ENCODE results near the gene KRT25. TPM values are rescaled to one million over a fixed set of nuclear protein-coding genes. Genes with fewer than 3 reads are reported as not detected.

Gene KRT25
- total and polyA plus RNA-seq, 2 of the 4 experiments (the other 2 are of a cell fraction), result not detected

DNA sequence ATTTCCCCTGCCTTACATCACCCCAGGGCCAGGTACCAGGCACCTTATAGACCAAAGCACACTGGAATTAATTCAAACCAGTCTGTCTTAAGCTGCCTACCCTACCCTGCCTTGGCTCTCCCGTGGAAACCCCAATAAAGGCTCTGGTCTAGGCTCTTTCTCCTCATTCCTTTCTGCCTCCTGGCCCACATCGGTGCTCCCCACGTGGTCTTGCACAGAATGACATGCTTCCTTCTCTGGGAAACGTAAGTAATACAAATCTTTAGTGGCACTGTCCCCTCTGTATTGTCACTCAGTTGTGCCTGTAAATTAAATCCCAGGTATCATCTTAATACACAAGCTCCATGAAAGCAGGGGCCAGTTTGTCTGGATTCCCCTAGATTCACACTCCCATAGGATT lies 16.6 kb downstream of the KRT25 start:
- Histone ChIP-seq H3K56ac (ENCODE audit: extremely low read depth, insufficient read depth, low read length) (no peak overlapping the region), H3K36me3 (ENCODE audit: control insufficient read depth, insufficient read depth, low read length) (no peaks in the 10 kb centered on the region), H2AK5ac (ENCODE audit: low read depth, low read length) (no peak overlapping the region), H3K4me1 (ENCODE audit: control insufficient read depth, insufficient read depth, low read length) (no peaks in the 10 kb centered on the region), H3K9me3 (ENCODE audit: control insufficient read depth, insufficient read depth, low read length) (peaks cover 4% of the 10 kb centered on the region; the same call in 1 of the 2 replicates), H2BK20ac (ENCODE audit: low read depth, low read length) (no peak overlapping the region), H3K27me3 (ENCODE audit: control insufficient read depth, insufficient read depth, low read length) (peaks cover 43% of the 10 kb centered on the region), H2BK15ac (ENCODE audit: low read depth, low read length) (no peak overlapping the region), H2AK9ac (replicated peaks; ENCODE audit: low read depth, low read length, poor library complexity) (no peak overlapping the region), H4K5ac (ENCODE audit: low read depth, low read length) (no peak overlapping the region), H3K23ac (ENCODE audit: low read depth, low read length) (no peak overlapping the region), H3K18ac (ENCODE audit: low read depth, low read length) (no peak overlapping the region), H3K27ac (ENCODE audit: insufficient read depth, low read length) (no peak overlapping the region), H2AFZ (replicated peaks; ENCODE audit: low read length, poor library complexity) (no peak overlapping the region), H4K91ac (ENCODE audit: insufficient read depth, low read depth, low read length) (no peak overlapping the region), H4K8ac (ENCODE audit: low read depth in 2 of 2, low read length in 2 of 2) (no peak overlapping the region), H3K79me1 (ENCODE audit: low read depth in 1 of 2, low read length in 2 of 2) (no peaks in the 10 kb centered on the region), H3K14ac (replicated peaks; ENCODE audit: low read depth, low read length) (no peak overlapping the region), H3K4me2 (ENCODE audit: low read depth, low read length) (no peak overlapping the region), H4K20me1 (ENCODE audit: insufficient read depth, low read length) (no peaks in the 10 kb centered on the region), H3K4ac (ENCODE audit: low read depth, low read length) (no peak overlapping the region), H3K9me1 (ENCODE audit: insufficient read depth, low read length) (no peaks in the 10 kb centered on the region), H3K9ac (ENCODE audit: low read depth, low read length) (no peak overlapping the region), H2BK5ac (ENCODE audit: low read depth, low read length, poor library complexity, severe bottlenecking) (no peak overlapping the region), H3K4me3 (ENCODE audit: insufficient read depth, low read depth, low read length) (no peak overlapping the region), H2BK120ac (ENCODE audit: low read depth, low read length) (no peak overlapping the region)
- dilution Hi-C loops (cut with HindIII; ENCODE audit: low sequenced_read_pairs, unreplicated experiment) (no loop called here), intact Hi-C loops (cut with micrococcal nuclease) (no loop called here), in situ Hi-C loops (cut with MboI; ENCODE audit: low sequenced_read_pairs) (no loop called here)
- TF ChIP-seq FOS (IDR thresholded peaks at IDR 0.05; ENCODE audit: low read depth, low read length), result no peak
- TF ChIP-seq RCOR1 (IDR thresholded peaks at IDR 0.05; ENCODE audit: insufficient replicate concordance, low read length), result no peak
- TF ChIP-seq MAFK (IDR thresholded peaks at IDR 0.05; ENCODE audit: low read depth, low read length), result no peak
- TF ChIP-seq, protein P1, sequence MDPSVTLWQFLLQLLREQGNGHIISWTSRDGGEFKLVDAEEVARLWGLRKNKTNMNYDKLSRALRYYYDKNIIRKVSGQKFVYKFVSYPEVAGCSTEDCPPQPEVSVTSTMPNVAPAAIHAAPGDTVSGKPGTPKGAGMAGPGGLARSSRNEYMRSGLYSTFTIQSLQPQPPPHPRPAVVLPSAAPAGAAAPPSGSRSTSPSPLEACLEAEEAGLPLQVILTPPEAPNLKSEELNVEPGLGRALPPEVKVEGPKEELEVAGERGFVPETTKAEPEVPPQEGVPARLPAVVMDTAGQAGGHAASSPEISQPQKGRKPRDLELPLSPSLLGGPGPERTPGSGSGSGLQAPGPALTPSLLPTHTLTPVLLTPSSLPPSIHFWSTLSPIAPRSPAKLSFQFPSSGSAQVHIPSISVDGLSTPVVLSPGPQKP (IDR thresholded peaks at IDR 0.05; ENCODE audit: borderline replicate concordance, low read depth, low read length), result no peak
- TF ChIP-seq, protein P2, sequence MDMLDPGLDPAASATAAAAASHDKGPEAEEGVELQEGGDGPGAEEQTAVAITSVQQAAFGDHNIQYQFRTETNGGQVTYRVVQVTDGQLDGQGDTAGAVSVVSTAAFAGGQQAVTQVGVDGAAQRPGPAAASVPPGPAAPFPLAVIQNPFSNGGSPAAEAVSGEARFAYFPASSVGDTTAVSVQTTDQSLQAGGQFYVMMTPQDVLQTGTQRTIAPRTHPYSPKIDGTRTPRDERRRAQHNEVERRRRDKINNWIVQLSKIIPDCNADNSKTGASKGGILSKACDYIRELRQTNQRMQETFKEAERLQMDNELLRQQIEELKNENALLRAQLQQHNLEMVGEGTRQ (IDR thresholded peaks at IDR 0.05; ENCODE audit: low read depth, low read length), result no peak
- TF ChIP-seq CHD1 (IDR thresholded peaks at IDR 0.05; ENCODE audit: low read depth, low read length), result no peak
- no peak for TF ChIP-seq NFE2L2 (IDR thresholded peaks at IDR 0.05; ENCODE audit: low read depth, low read length)
- TF ChIP-seq SMC3 (IDR thresholded peaks at IDR 0.05; ENCODE audit: low read depth, low read length), result no peak
- no peak for TF ChIP-seq RFX5 (IDR thresholded peaks at IDR 0.05; ENCODE audit: low read depth, low read length)
- no peak for TF ChIP-seq MAZ (IDR thresholded peaks at IDR 0.05; ENCODE audit: borderline replicate concordance, low read depth, low read length)
- TF ChIP-seq, protein P3, sequence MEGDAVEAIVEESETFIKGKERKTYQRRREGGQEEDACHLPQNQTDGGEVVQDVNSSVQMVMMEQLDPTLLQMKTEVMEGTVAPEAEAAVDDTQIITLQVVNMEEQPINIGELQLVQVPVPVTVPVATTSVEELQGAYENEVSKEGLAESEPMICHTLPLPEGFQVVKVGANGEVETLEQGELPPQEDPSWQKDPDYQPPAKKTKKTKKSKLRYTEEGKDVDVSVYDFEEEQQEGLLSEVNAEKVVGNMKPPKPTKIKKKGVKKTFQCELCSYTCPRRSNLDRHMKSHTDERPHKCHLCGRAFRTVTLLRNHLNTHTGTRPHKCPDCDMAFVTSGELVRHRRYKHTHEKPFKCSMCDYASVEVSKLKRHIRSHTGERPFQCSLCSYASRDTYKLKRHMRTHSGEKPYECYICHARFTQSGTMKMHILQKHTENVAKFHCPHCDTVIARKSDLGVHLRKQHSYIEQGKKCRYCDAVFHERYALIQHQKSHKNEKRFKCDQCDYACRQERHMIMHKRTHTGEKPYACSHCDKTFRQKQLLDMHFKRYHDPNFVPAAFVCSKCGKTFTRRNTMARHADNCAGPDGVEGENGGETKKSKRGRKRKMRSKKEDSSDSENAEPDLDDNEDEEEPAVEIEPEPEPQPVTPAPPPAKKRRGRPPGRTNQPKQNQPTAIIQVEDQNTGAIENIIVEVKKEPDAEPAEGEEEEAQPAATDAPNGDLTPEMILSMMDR (conservative IDR thresholded peaks at IDR 0.05; ENCODE audit: low read depth, low read length), result no peak
- TF ChIP-seq MXI1 (IDR thresholded peaks at IDR 0.05; ENCODE audit: borderline replicate concordance, low read depth, low read length), result no peak
- no peak for TF ChIP-seq POLR2A (IDR thresholded peaks at IDR 0.05; ENCODE audit: low read depth, low read length)
- TF ChIP-seq RAD21 (IDR thresholded peaks at IDR 0.05; ENCODE audit: low read length), result no peak
- no peak for TF ChIP-seq CEBPB (IDR thresholded peaks at IDR 0.05; ENCODE audit: low read depth, low read length)
- no peak for TF ChIP-seq BHLHE40 (IDR thresholded peaks at IDR 0.05; ENCODE audit: low read depth, low read length)
- ATAC-seq (ENCODE audit: low read depth), result no peak
- POLR2A ChIA-PET (ENCODE audit: unreplicated experiment), result no interaction called here
- DNase-seq, result no peak
- WGBS, 2 experiments (ENCODE audit: extremely low coverage in 2 of 2, insufficient read length in 1 of 2), result 0% methylated on average over 1 of the region's 4 CpGs; no CpG with 5 or more reads in 1 of the 2 experiments
- no TSS peak for BruUV-seq (replicated peaks)
- CTCF ChIA-PET, result no interaction called here
